ENCODE results near the gene C1QC.

C1QC gene

GRCh38 chr1:22628698-22629444, 14.6 kb upstream of the C1QC start:
- Mint-ChIP-seq H3K27me3 (ENCODE audit: low read depth) (peaks cover 17% of the 10 kb centered on the region), H3K36me3 (ENCODE audit: low read depth) (no peaks in the 10 kb centered on the region), H3K27ac (no peak overlapping the region), H3K9me3 (no peaks in the 10 kb centered on the region), H3K4me3 (no peak overlapping the region), H3K4me1 (ENCODE audit: low read depth) (no peaks in the 10 kb centered on the region)
- DNase-seq (ENCODE audit: low spot score), result no peak

GRCh38 chr1:22629886-22630285, 13.5 kb upstream of the C1QC start:
- H3K36me3 Mint-ChIP-seq (ENCODE audit: low read depth), result no peaks in the 10 kb centered on the region
- no peaks in the 10 kb centered on the region for H3K4me1 Mint-ChIP-seq (ENCODE audit: low read depth)
- H3K27ac Mint-ChIP-seq, result no peak overlapping the region
- H3K27me3 Mint-ChIP-seq (ENCODE audit: low read depth), result peaks cover 18% of the 10 kb centered on the region
- no peak overlapping the region for H3K4me3 Mint-ChIP-seq
- no peaks in the 10 kb centered on the region for H3K9me3 Mint-ChIP-seq
- DNase-seq (ENCODE audit: low spot score), result no peak

GRCh38 chr1:22633697-22634463, 9.6 kb upstream of the C1QC start:
- H3K4me3 Mint-ChIP-seq, result no peak overlapping the region
- DNase-seq (ENCODE audit: low spot score), result no peak
- H3K36me3 Mint-ChIP-seq (ENCODE audit: low read depth), result no peaks in the 10 kb centered on the region
- peaks cover 14% of the 10 kb centered on the region for H3K27me3 Mint-ChIP-seq (ENCODE audit: low read depth)
- no peaks in the 10 kb centered on the region for H3K9me3 Mint-ChIP-seq
- H3K27ac Mint-ChIP-seq, result no peak overlapping the region
- H3K4me1 Mint-ChIP-seq (ENCODE audit: low read depth), result no peaks in the 10 kb centered on the region

- Mint-ChIP-seq H3K4me1 (ENCODE audit: low read depth) (no peaks in the 10 kb centered on the region), H3K4me3 (no peak overlapping the region), H3K36me3 (ENCODE audit: low read depth) (no peaks in the 10 kb centered on the region), H3K27me3 (ENCODE audit: low read depth) (peaks cover 1% of the 10 kb centered on the region), H3K9me3 (no peaks in the 10 kb centered on the region), H3K27ac (no peak overlapping the region)
- no peak for DNase-seq (ENCODE audit: low spot score)
Observed at GRCh38 chr1:22635436-22635835, 8.0 kb upstream of the C1QC start.

GRCh38 chr1:22636353-22636752, 7.1 kb upstream of the C1QC start, which contains the start of gene C1QA:
TSS of gene C1QA (plus strand) at chr1:22636628. CDS start at chr1:22637617, 989 bp downstream.
- H3K27me3 Mint-ChIP-seq (ENCODE audit: low read depth), result peaks cover 1% of the 10 kb centered on the region
- H3K27ac Mint-ChIP-seq, result no peak within 1 kb of the TSS
- no peaks in the 10 kb centered on the region for H3K9me3 Mint-ChIP-seq
- H3K4me1 Mint-ChIP-seq (ENCODE audit: low read depth), result no peaks in the 10 kb centered on the region
- H3K4me3 Mint-ChIP-seq, result no peak within 1 kb of the TSS
- no peaks in the 10 kb centered on the region for H3K36me3 Mint-ChIP-seq (ENCODE audit: low read depth)
- DNase-seq (ENCODE audit: low spot score), result no peak

- Mint-ChIP-seq H3K36me3 (ENCODE audit: low read depth) (no peaks in the 10 kb centered on the region), H3K9me3 (no peaks in the 10 kb centered on the region), H3K27ac (no peak overlapping the region), H3K27me3 (ENCODE audit: low read depth) (peaks cover 1% of the 10 kb centered on the region), H3K4me1 (ENCODE audit: low read depth) (no peaks in the 10 kb centered on the region), H3K4me3 (no peak overlapping the region)
- DNase-seq (ENCODE audit: low spot score), result no peak
Observed at GRCh38 chr1:22636927-22637326, 6.5 kb upstream of the C1QC start.

- no peaks in the 10 kb centered on the region for H3K4me1 Mint-ChIP-seq (ENCODE audit: low read depth)
- H3K9me3 Mint-ChIP-seq, result no peaks in the 10 kb centered on the region
- no peaks in the 10 kb centered on the region for H3K36me3 Mint-ChIP-seq (ENCODE audit: low read depth)
- H3K27me3 Mint-ChIP-seq (ENCODE audit: low read depth), result peaks cover 1% of the 10 kb centered on the region
- H3K4me3 Mint-ChIP-seq, result no peak overlapping the region
- H3K27ac Mint-ChIP-seq, result no peak overlapping the region
- no peak for DNase-seq (ENCODE audit: low spot score)
Observed at GRCh38 chr1:22637907-22638445, 5.5 kb upstream of the C1QC start.

- Mint-ChIP-seq H3K4me3 (no peak overlapping the region), H3K27ac (no peak overlapping the region), H3K9me3 (no peaks in the 10 kb centered on the region), H3K4me1 (ENCODE audit: low read depth) (no peaks in the 10 kb centered on the region), H3K27me3 (ENCODE audit: low read depth) (peaks cover 1% of the 10 kb centered on the region), H3K36me3 (ENCODE audit: low read depth) (no peaks in the 10 kb centered on the region)
- no peak for DNase-seq (ENCODE audit: low spot score)
Observed at GRCh38 chr1:22638476-22639234, 4.8 kb upstream of the C1QC start.

GRCh38 chr1:22639286-22639685, 4.1 kb upstream of the C1QC start:
- Mint-ChIP-seq H3K4me3 (no peak overlapping the region), H3K27me3 (ENCODE audit: low read depth) (no peaks in the 10 kb centered on the region), H3K9me3 (no peaks in the 10 kb centered on the region), H3K4me1 (ENCODE audit: low read depth) (no peaks in the 10 kb centered on the region), H3K36me3 (ENCODE audit: low read depth) (no peaks in the 10 kb centered on the region), H3K27ac (no peak overlapping the region)
- DNase-seq (ENCODE audit: low spot score), result no peak

- Mint-ChIP-seq H3K36me3 (ENCODE audit: low read depth) (no peaks in the 10 kb centered on the region), H3K9me3 (no peaks in the 10 kb centered on the region), H3K27ac (no peak overlapping the region), H3K4me3 (no peak overlapping the region), H3K4me1 (ENCODE audit: low read depth) (no peaks in the 10 kb centered on the region), H3K27me3 (ENCODE audit: low read depth) (no peaks in the 10 kb centered on the region)
- DNase-seq (ENCODE audit: low spot score), result no peak
Observed at GRCh38 chr1:22641247-22641646, 2.2 kb upstream of the C1QC start.

GRCh38 chr1:22641906-22642636, 1.4 kb upstream of the C1QC start:
- H3K27me3 Mint-ChIP-seq (ENCODE audit: low read depth), result no peaks in the 10 kb centered on the region
- no peaks in the 10 kb centered on the region for H3K9me3 Mint-ChIP-seq
- no peaks in the 10 kb centered on the region for H3K4me1 Mint-ChIP-seq (ENCODE audit: low read depth)
- H3K36me3 Mint-ChIP-seq (ENCODE audit: low read depth), result no peaks in the 10 kb centered on the region
- peak; percentile 52 for DNase-seq (ENCODE audit: low spot score)
- H3K27ac Mint-ChIP-seq, result no peak overlapping the region
- H3K4me3 Mint-ChIP-seq, result no peak overlapping the region

GRCh38 chr1:22643928-22644327, 495 bp downstream of the C1QC start:
- no peaks in the 10 kb centered on the region for H3K9me3 Mint-ChIP-seq
- no peaks in the 10 kb centered on the region for H3K36me3 Mint-ChIP-seq (ENCODE audit: low read depth)
- H3K27me3 Mint-ChIP-seq (ENCODE audit: low read depth), result no peaks in the 10 kb centered on the region
- no peaks in the 10 kb centered on the region for H3K4me1 Mint-ChIP-seq (ENCODE audit: low read depth)
- H3K27ac Mint-ChIP-seq, result no peak overlapping the region
- no peak for DNase-seq (ENCODE audit: low spot score)
- H3K4me3 Mint-ChIP-seq, result no peak overlapping the region

- Mint-ChIP-seq H3K27me3 (ENCODE audit: low read depth) (no peaks in the 10 kb centered on the region), H3K27ac (no peak overlapping the region), H3K9me3 (no peaks in the 10 kb centered on the region), H3K36me3 (ENCODE audit: low read depth) (no peaks in the 10 kb centered on the region), H3K4me3 (no peak overlapping the region), H3K4me1 (ENCODE audit: low read depth) (no peaks in the 10 kb centered on the region)
- no peak for DNase-seq (ENCODE audit: low spot score)
Observed at GRCh38 chr1:22645931-22646330, 2.5 kb downstream of the C1QC start.
